NCI-H2196 treated with DMSO at 0.1 percent for 48 hours (cell line): ENCODE measurements around the gene FAM200A.
"Not testable (repeated sequence)": the region's sequence is repeated elsewhere in the genome, so short reads cannot be mapped to it uniquely, and the experiment has no call there.

ENCODE experiments used
- DNase-seq: peaks from one replicate; lab custom pipeline; 2025; ENCODE audit not compliant: unreplicated experiment; lab: John Stamatoyannopoulos, UW

Gene FAM200A

DNA sequence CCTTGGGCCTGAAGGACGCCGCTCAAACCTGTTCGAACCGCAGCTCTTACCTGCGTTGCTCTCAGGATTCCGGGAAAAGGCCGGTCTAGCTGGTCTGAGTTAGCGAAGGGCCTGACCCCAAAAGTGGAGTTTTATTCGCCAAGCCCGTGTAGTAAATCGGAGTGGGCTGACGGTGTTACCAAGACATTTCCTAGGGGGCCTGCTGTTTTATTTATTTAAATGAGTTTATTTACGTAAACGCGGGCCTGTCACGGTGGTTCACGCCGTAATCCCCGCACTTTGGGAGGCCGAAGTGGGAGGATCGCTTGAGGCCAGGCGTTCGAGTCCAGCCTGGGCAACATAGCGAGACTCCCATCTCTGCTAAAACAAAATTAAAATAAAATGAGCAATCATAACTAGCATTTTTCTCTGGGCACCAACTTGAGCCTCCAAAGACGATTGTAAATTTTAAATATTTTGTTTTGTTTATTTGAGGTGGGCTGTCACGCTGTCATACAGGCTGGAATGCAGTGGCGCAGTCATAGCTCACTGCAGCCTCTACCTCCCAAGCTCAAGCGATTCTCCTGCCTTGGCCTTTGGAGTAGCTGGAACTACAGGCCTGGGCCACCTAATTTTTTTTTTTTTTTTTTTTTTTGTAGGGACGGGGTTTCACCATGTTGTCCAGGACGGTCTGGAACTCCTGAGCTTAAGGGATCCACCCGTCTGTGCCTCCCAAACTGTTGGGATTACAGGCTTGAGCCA lies 7.4 kb upstream of the FAM200A start:
- DNase-seq = no peak

DNA sequence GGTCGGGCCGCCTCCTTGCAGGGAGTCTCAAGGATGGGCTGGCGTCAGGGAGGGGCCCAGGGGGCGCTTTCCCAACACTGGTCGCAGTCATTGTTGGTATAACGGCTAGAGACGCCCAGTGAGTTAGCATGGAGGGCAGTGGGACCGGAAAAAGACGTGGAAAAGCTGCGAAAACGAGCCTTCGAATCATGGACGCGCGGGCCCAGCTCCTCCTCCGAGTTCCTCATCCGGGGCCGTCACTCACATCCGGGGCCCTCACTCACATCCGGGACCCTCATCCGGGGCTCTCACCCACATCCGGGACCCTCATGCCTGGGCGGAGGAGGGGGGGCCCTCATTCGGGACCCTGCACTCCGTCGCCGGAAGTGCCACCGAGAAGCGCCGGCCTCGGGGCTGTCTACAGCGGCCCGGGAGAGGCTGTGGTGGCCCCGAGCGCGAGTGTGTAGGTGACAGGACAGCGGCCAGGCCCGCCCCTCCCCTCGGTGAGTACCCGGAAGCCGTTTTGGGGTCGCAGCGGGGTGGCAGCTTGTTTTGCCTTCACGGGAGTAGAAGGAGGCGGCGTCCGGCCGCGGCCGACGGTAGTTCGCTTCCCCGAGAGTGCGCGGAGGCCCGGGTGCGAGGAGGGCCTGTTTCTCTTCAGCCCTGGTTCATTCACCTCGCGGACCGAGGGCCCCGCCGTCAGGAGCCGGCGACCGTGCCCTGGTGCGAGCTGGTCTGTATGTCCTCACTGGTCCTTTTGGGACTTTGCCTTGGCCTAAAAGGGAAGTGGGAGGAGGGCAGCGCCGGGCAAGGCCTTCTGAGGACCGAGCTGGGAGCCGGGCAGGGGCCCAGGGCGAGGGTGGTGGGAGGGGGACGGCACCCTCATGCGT lies 6.6 kb upstream of the FAM200A start, which contains the start of gene ZNF655:
TSS of gene ZNF655 (plus strand) at position 337 of the 869 bp plus-strand sequence. CDS start 1,918 bp downstream, outside the sequence.
- peak; percentile 77 for DNase-seq

DNA sequence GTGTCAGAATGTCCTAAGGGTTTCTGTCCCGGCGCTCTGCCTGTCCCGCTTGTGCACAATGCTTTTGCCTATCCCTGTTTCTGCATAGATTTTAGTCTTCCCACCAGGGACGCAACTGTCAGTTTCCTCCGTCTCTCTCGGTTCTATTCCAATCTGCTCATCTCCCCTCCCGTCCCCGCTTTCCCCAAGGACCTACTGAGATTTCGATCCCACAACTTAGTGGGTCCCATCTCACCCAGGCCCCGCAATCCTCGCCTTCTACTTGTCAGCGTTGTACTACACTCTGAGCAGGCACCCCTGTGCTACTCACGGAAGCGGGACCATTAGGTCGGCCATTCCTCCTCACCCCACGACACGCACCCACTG lies 6.0 kb upstream of the FAM200A start:
- no peak for DNase-seq

DNA sequence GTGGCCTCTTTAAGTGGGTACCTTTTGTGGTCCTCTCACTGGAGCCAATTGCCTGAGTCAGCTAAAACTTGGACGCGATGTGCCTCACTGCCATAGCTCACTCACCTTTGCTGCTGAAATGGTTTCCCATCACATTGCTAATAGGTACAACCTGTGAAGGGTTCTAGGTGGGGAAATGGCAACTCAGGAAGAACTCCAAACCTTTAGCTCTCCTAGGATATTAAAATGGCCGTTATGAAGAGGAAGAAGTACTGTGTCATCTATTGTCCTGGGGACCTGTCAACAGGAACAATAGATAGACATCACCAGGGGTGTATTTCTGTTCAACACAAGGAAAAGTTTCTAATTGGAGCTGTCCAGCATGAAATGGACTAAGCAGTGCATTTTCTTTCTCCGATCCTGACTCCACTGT lies 5.3 kb upstream of the FAM200A start:
- no peak for DNase-seq

DNA sequence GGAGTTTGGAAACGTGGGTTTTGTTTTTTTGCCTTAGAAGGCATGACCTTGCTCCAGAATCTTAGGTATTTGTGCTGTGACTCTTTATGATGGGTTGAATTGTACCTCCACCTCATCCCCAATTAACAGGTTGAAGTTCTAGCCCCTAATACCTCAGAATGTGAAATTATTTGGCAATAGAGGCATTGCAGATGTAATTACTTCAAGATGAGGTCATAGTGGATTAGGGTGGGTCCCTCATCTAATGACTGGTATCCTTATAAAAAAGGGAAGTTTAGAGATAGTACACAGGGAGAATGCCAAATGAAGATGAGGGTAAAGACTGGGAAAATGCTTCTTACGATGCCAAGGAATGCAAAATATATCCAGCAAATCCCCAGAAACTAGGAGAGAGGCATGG lies 3.0 kb upstream of the FAM200A start:
- DNase-seq = no peak

DNA sequence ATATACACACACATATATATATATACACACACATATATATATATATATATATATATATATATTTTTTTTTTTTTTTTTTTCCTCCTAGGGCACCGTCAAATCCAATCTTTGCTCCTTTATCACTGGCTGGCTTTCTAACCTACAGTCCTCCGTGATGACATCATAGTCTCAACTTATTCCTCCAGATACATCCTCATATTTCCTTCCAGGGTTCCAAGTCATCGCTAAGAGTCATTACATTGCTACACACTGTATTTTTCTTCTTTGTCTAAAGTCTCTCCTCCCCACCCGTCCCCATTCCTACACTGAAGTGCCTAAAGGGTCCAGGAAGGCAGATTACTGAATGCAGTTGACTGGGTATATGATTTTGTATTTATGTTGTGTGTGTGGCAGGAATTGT lies 1.1 kb upstream of the FAM200A start:
- DNase-seq = no peak

DNA sequence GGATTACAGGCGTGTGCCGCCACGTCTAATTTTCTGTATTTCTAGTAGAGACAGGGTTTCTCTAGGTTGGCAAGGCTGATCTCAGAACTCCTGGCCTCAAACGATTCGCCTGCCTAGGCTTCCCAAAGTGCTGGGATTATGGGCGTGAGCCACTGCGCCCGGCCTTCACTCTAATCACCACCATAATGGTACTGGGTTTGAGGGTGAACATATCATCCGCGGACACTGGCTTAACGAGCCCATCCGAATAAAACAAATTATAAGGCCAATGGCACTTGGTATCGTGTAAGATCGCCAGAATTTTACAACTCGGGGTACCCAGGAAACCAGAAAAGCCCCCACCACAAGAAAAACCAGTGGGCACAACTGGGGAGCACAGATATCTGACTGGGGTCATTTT lies 580 bp downstream of the FAM200A start:
- no peak for DNase-seq

DNA sequence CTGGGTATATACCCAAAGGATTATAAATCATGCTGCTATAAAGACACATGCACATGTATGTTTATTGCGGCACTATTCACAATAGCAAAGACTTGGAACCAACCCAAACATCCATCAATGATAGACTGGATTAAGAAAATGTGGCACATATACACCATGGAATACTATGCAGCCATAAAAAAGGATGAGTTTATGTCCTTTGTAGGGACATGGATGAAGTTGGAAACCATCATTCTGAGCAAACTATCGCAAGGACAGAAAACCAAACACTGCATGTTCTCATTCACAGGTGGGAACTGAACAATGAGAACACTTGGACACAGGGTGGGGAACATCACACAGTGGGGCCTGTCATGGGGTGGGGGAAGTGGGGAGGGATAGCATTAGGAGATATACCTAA lies 2.4 kb downstream of the FAM200A start:
- not testable (repeated sequence) for DNase-seq

DNA sequence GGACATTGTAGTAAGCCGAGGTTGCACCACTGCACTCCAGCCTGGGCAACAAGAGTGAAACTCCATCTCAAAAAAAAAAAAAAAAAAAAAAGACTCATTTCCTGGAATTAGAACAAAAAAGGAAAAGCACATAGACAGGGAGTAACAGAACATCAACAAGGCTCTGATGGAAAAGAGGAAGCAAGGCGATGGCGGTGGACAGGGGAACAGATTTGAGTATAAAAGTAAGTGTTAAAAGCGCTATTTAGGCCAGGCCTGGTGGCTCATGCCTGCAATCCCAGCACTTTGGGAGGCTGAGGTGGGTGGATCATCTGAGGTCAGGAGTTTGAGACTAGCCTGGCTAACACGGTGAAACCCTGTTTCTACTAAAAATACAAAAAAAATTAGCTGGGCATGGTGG lies 6.6 kb downstream of the FAM200A start:
- not testable (repeated sequence) for DNase-seq

DNA sequence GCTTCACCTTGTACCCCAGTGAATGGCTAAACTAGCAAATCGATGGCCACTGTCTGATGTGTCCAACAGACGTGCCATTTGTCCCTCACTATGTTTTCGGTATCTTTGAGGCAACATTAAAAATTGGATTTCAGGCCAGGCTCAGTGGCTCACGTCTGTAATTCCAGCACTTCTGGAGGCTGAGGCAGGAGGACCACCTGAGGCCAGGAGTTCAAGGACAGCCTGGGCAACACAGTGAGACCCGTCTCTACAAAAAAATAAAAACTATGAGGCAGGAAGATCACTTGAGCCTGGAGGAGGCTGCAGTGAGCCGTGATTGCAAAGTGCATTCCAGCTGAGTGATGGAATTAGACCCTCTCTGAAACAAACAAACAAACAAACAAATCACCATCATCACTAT lies 8.0 kb downstream of the FAM200A start:
- DNase-seq = no peak

DNA sequence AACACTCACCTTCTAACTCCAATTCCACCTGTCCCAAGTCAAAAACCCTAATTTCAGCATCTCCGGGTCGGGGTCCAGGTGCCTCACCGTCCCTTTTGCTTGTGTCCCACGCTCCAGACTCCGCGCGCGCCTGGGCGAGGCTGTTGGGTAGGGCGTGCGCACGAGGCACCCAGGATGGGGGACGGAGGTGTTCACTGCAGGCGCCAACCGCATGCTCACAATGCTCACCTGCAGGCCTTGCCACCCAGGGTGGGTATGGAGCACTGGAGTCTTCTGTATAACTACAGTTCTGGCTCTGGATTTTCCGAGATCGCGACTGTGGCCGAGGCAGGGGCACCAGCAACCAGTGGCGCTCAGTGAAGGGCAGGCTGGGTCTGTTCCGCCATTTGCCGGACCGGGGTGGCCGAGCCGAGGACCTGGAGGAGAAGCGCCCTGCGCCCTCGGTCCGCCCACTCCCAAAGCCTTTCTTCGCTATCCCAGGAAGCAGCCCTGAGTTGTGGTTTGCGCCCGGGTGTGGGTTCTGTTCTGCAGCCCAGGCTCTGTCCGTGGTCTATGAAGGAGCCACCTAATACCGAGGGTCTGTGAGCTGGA lies 8.7 kb downstream of the FAM200A start:
- no peak for DNase-seq

DNA sequence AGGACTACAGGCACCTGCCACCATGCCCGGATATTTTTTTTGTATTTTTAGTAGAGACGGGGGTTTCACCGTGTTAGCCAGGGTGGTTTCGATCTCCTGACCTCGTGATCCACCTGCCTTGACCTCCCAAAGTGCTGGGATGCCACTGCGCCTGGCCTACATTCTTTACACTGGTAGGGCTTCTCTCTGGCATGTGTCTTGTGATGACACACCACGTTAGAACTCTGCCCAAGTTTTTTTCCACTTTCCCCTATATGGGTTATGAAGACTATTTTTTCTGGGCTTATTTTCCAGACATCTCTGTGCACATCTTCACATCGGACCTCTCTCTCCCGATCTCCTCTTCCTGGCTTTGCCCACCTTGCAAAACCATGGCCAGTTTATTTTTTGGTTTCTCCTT lies 10.7 kb downstream of the FAM200A start:
- DNase-seq = no peak

DNA sequence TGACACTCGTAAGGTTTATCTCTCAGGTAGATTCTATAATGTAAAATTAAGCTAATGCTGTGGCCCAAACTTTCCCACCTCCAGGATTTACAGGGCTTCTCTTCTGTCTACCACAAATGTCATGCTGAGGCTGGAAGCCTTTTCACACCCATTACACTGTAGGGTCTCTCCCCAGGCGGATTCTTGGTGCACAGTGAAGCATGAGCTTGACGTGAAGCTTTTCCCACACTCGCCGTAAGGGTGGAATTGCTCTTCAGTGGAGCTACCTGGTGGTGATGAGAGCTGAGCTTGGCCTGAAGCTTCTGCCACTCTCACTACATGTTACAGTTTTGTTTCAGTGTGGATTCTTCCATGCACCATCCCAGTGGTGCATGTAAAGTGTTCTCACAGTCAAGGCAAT lies 11.4 kb downstream of the FAM200A start:
- DNase-seq = no peak

DNA sequence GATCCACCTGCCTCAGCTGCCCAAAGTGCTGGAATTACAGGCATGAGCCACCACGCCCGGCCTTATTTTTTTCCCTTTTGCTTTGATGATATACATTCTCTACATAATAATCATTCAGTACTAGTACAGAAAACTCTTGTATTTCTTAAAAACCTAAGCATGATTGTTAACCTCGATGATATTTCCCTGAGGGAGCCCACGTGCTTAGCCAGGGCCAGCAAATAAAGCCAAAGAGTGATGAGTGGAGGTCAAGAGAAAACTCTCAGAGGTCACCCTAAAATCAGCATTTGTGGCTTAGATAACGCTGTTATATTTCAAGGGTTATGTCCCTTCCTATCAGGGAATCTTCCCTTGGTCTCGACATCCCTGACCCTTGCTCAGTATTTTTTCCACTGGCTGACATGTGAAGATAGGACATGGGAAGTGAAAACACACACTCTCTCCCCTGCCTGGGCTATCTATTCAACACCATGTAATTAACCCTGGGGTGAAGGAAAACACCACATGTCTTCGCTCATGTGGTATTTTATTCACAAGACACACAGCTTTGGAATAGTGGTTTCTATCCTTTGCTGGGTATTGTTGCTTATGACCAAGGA lies 12.6 kb downstream of the FAM200A start:
- DNase-seq = no peak

DNA sequence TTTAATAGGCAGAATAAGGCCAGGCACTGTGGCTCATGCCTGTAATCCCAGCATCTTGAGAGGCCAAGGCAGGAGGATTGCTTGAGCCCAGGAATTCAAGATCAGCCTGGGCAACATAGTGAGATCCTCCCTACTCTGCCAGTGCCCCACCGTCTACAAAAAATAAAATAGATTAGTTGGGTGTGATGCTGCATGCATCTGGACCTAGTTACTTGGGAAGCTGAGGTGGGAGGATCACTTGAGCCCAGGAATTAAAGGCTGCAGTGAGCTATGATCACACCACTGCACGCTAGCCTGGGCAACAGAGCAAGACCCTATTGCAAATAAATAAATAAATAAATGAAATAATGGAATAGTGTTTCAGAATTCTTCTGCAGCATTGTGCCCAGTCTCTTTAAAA lies 16.2 kb downstream of the FAM200A start:
- DNase-seq = no peak

DNA sequence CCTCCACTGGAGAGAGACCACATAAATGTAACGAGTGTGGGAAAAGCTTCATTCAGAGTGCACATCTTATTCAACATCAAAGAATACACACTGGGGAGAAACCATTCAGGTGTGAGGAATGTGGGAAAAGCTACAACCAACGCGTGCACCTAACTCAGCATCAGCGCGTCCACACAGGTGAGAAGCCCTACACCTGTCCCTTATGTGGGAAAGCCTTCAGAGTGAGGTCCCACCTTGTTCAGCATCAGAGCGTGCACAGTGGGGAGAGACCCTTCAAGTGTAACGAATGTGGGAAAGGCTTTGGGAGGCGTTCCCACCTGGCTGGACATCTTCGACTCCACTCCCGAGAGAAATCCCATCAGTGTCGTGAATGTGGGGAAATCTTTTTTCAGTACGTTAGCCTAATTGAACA lies 20.6 kb downstream of the FAM200A start:
- DNase-seq = no peak

DNA sequence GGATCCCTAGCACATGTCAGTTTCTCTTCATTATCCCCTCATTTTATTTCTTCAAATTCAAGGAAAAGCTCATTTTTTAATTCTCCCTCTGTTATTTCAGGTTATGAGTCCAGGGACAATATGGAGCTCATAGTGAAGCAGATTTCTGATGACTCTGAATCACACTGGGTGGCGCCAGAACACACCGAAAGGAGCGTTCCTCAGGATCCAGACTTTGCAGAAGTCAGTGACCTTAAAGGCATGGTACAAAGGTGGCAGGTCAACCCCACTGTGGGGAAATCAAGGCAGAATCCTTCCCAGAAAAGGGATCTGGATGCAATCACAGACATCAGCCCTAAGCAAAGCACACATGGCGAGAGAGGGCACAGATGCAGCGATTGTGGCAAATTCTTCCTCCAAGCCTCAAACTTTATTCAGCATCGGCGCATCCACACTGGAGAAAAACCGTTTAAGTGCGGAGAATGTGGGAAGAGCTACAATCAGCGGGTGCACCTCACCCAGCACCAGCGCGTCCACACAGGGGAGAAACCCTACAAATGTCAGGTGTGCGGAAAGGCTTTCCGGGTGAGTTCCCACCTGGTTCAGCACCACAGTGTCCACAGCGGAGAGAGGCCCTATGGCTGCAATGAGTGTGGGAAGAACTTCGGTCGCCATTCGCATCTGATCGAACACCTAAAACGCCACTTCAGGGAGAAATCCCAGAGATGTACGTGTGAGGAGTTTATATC lies 26.0 kb downstream of the FAM200A start:
- no peak for DNase-seq

DNA sequence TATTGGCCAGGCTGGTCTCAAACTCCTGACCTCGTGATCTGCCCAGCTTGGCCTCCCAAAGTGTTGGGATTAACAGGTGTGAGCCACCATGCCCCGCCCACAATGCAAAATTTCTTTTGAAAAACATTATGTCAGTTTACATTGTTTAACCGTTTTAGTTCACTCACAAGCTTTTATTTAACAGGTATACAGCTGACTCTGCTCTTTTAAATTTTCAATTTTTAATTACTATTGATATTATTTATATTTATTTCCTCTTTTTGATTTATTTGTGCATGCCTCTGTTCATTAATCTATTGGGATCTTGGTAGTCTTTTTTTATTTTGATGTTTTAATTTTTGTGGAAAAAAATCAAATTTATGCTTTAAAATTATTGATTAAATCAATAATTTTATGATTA lies 30.5 kb downstream of the FAM200A start:
- no peak for DNase-seq

DNA sequence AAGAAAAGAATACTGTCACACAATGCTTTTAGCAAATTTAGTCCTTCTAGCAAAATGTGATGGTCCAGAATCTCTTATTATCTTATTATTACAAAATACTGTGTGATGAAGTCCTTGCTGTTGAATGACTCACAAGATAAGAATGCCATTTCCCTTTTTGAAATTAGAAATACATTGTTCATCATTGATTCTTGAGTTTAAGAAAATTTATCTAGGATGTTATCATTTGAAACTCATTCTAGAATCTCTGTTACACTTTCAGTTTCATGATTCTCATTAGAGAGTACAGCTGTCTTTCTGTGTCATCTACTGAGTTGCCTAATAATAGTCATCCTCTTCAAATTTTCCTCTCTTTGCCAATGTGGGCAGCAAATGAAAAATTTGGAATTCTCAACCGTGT lies 37.9 kb downstream of the FAM200A start:
- DNase-seq = no peak

DNA sequence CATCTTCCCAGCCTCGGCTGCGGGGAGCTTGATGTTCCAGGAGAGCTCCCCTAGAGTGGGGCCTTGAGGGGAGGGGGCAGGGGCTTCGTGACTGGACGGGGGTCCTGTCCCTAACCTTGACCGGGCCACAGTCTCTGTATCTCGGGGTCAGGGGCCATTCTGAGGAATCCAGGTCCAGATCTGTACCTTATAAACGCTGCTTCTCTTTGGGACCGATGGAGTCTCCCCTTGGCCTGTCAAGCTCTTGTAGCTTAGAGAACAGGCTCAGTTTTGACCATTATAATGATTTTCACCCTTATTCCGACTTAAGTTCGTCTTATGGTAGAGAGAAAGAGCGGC lies 46.6 kb downstream of the FAM200A start:
- DNase-seq = no peak
